ENCODE data around the gene KISS1R. TPM values are rescaled to one million over a fixed set of nuclear protein-coding genes. Genes with fewer than 3 reads are reported as not detected.

The KISS1R gene
- polyA plus RNA-seq, 2 of the 4 experiments (the other 2 are of a cell fraction): 0.14 to 0.79 TPM

DNA sequence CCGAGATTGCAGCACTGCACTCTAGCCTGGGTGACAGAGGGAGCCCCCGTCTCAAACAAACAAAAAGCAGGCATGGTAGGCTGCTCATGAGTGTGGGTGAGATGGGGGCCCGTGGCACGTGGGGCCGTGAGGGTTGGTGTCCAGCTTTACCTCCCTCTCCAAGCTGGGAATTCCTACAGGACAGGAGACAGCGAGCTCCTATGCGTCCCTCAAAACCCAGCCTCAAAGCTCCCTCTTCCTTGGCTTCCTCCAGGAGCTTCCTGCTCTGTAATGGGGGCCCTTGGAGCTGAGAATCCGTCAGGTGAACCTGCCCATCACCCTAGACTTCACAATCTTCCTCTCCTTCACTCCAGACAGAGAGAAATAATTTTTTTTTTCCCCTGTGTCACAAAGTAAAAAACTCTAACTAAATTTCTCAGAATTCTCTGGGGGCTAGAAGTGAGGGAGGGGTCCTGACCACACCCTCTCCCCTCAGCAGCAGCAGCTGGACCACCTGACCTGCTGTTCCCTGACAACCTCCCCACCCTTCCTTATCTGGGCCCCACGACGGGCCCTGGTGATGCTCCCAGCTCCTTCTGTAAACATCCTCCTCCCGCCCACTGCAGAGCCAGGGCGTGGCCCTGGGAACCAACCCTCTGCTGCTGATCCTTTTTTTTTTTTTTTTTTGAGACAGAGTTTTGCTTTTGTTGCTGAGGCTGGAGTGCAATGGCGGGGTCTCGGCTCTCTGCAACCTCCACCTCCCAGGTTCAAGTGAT, 44.9 kb downstream of the KISS1R start (continued):
- no peak for TF ChIP-seq MAZ (IDR thresholded peaks at IDR 0.05; ENCODE audit: borderline replicate concordance, low read depth, low read length)
- TF ChIP-seq, protein P1, sequence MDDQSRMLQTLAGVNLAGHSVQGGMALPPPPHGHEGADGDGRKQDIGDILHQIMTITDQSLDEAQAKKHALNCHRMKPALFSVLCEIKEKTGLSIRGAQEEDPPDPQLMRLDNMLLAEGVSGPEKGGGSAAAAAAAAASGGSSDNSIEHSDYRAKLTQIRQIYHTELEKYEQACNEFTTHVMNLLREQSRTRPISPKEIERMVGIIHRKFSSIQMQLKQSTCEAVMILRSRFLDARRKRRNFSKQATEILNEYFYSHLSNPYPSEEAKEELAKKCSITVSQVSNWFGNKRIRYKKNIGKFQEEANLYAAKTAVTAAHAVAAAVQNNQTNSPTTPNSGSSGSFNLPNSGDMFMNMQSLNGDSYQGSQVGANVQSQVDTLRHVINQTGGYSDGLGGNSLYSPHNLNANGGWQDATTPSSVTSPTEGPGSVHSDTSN (IDR thresholded peaks at IDR 0.05): no peak
- TF ChIP-seq EHMT2 (IDR thresholded peaks at IDR 0.05; ENCODE audit: low read depth): no peak
- TF ChIP-seq, protein P2, sequence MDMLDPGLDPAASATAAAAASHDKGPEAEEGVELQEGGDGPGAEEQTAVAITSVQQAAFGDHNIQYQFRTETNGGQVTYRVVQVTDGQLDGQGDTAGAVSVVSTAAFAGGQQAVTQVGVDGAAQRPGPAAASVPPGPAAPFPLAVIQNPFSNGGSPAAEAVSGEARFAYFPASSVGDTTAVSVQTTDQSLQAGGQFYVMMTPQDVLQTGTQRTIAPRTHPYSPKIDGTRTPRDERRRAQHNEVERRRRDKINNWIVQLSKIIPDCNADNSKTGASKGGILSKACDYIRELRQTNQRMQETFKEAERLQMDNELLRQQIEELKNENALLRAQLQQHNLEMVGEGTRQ (IDR thresholded peaks at IDR 0.05): no peak

DNA sequence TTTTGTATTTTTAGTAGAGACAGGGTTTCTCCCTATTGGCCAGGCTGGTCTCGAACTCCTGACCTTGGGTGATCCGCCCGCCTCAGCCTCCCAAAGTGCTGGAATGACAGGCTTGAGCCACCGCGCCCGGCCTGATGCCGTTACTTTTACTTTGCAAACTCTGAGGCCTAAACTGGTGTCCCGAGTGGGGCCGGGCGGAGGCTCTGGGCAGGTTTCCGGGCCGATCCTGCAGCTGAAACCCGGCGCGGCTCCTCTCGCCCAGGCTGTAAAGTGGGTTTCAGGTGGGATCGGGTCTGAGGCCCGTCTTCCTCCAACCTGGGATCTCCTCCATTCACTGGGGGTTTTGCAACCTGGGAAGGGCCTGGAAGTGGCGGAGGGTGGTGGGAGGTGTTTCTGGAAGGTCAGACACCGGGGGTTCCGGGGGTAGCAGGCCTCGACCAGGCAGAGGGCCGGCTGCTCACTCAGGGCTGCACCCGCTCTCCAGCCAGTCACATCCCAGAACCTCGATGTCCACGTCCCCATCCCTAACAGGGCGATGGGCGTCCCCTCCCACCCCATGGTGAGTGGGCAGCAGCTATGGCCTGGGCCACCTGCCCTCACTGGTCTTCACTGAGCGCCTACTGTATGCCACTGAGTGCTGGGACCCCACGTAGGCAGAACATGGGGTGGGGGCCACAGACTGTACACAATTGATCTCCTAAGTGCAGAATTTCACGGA, 45.7 kb downstream of the KISS1R start:
- CTCF ChIA-PET: interaction anchor here (2.1 kb wide), 1 partner anchor 21 kb away, joined by 5 read pairs; the partner anchor contains the start of gene WDR18
- DNase-seq (ENCODE audit: low read depth in 1 of 2, low spot score in 1 of 2) (no peak), FAIRE-seq (no peak), ATAC-seq (no peak)
- Histone ChIP-seq H3K9me3 (no peaks in the 10 kb centered on the region), H3K4me2 (0 out of 3 replicates have a peak overlapping the region, but pooled peaks have one; percentile 44), H3K4me1 (peaks cover 31% of the 10 kb centered on the region), H3K27ac (peak overlapping the region in 1 of 2 experiments; percentile 52; a peak in 3 of 6 replicates), H3K4me3 (no peak overlapping the region)
- no peak for TF ChIP-seq TFCP2L1 (CRISPR knock-in tag; IDR thresholded peaks at IDR 0.05)
- no peak for TF ChIP-seq KDM1A (IDR thresholded peaks at IDR 0.05; ENCODE audit: low read depth)
- TF ChIP-seq SMC3 (IDR thresholded peaks at IDR 0.05): no peak
- TF ChIP-seq MAZ (IDR thresholded peaks at IDR 0.05; ENCODE audit: borderline replicate concordance, low read depth, low read length): no peak
- TF ChIP-seq, protein P1 (IDR thresholded peaks at IDR 0.05): no peak
- TF ChIP-seq ZC3H11A (IDR thresholded peaks at IDR 0.05): no peak
- TF ChIP-seq, protein P3, sequence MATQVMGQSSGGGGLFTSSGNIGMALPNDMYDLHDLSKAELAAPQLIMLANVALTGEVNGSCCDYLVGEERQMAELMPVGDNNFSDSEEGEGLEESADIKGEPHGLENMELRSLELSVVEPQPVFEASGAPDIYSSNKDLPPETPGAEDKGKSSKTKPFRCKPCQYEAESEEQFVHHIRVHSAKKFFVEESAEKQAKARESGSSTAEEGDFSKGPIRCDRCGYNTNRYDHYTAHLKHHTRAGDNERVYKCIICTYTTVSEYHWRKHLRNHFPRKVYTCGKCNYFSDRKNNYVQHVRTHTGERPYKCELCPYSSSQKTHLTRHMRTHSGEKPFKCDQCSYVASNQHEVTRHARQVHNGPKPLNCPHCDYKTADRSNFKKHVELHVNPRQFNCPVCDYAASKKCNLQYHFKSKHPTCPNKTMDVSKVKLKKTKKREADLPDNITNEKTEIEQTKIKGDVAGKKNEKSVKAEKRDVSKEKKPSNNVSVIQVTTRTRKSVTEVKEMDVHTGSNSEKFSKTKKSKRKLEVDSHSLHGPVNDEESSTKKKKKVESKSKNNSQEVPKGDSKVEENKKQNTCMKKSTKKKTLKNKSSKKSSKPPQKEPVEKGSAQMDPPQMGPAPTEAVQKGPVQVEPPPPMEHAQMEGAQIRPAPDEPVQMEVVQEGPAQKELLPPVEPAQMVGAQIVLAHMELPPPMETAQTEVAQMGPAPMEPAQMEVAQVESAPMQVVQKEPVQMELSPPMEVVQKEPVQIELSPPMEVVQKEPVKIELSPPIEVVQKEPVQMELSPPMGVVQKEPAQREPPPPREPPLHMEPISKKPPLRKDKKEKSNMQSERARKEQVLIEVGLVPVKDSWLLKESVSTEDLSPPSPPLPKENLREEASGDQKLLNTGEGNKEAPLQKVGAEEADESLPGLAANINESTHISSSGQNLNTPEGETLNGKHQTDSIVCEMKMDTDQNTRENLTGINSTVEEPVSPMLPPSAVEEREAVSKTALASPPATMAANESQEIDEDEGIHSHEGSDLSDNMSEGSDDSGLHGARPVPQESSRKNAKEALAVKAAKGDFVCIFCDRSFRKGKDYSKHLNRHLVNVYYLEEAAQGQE (IDR thresholded peaks at IDR 0.05): no peak
- TF ChIP-seq JUN (IDR thresholded peaks at IDR 0.05): no peak
- no peak for TF ChIP-seq SREBF2 (IDR thresholded peaks at IDR 0.05)
- TF ChIP-seq, protein P4, sequence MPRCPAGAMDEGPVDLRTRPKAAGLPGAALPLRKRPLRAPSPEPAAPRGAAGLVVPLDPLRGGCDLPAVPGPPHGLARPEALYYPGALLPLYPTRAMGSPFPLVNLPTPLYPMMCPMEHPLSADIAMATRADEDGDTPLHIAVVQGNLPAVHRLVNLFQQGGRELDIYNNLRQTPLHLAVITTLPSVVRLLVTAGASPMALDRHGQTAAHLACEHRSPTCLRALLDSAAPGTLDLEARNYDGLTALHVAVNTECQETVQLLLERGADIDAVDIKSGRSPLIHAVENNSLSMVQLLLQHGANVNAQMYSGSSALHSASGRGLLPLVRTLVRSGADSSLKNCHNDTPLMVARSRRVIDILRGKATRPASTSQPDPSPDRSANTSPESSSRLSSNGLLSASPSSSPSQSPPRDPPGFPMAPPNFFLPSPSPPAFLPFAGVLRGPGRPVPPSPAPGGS (IDR thresholded peaks at IDR 0.05): no peak
- TF ChIP-seq, protein P5, sequence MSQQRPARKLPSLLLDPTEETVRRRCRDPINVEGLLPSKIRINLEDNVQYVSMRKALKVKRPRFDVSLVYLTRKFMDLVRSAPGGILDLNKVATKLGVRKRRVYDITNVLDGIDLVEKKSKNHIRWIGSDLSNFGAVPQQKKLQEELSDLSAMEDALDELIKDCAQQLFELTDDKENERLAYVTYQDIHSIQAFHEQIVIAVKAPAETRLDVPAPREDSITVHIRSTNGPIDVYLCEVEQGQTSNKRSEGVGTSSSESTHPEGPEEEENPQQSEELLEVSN (IDR thresholded peaks at IDR 0.05; ENCODE audit: borderline replicate concordance, low read depth): no peak
- no peak for TF ChIP-seq PHF8 (IDR thresholded peaks at IDR 0.05; ENCODE audit: borderline replicate concordance, low read depth)
- no peak for TF ChIP-seq CBX2 (IDR thresholded peaks at IDR 0.05; ENCODE audit: borderline replicate concordance, low read depth)
- no peak for TF ChIP-seq FOSL2 (IDR thresholded peaks at IDR 0.05)
- TF ChIP-seq FOSL2 (CRISPR knock-in tag; IDR thresholded peaks at IDR 0.05): no peak
- TF ChIP-seq MAFK (IDR thresholded peaks at IDR 0.05; ENCODE audit: partially characterized antibody): no peak
- no peak for TF ChIP-seq FOXS1 (CRISPR knock-in tag; IDR thresholded peaks at IDR 0.05)
- TF ChIP-seq GATA3 (IDR thresholded peaks at IDR 0.05; ENCODE audit: borderline replicate concordance): no peak
- no peak for TF ChIP-seq HDAC2 (IDR thresholded peaks at IDR 0.05)
- POLR2A ChIA-PET: no interaction called here
- WGBS (ENCODE audit: missing lambda C conversion rate): 91% methylated on average over 13 of the region's 31 CpGs
